ENCODE results near the gene SLC38A7.
A peak's percentile ranks its signal among the peaks of the same experiment; 100 is the strongest.

Gene SLC38A7

GRCh38 chr16:58636466-58636865 lies 48.1 kb downstream of the SLC38A7 start:
- DNase-seq: no peak

GRCh38 chr16:58635502-58635901 lies 49.1 kb downstream of the SLC38A7 start:
- DNase-seq: no peak

GRCh38 chr16:58634265-58634802 lies 50.2 kb downstream of the SLC38A7 start:
- DNase-seq: no peak

GRCh38 chr16:58629733-58630640 lies 54.6 kb downstream of the SLC38A7 start, which contains the start of gene CNOT1:
Gene CNOT1, minus strand, starts transcription at chr16:58629826. Its CDS starts 30,489 bp downstream, at chr16:58599337.
- DNase-seq: peak; percentile 99

GRCh38 chr16:58628845-58629732 lies 55.5 kb downstream of the SLC38A7 start:
- peak; percentile 11 for DNase-seq

GRCh38 chr16:58624209-58624608 lies 60.4 kb downstream of the SLC38A7 start:
- no peak for DNase-seq

GRCh38 chr16:58620396-58620795 lies 64.2 kb downstream of the SLC38A7 start:
- no peak for DNase-seq

- no peak for DNase-seq
Measured at GRCh38 chr16:58615280-58615679, 69.3 kb downstream of the SLC38A7 start.

All from fibroblast of skin of back (primary cell).